H1 (cell line): ENCODE results near the gene UBE2E2. TPM values are rescaled to one million over a fixed set of nuclear protein-coding genes. Genes with fewer than 3 reads are reported as not detected.

ENCODE experiments used
- CTCF ChIA-PET: fragments of 300-600 bp; sonication (Branson Sonifier 250); formaldehyde crosslinking; loops from one replicate; lab custom pipeline; 2021; ENCODE audit not compliant: partially characterized antibody; lab: Charles Lee
- POLR2A ChIA-PET: fragments of 300-600 bp; sonication (Branson Sonifier 250); formaldehyde crosslinking; loops from one replicate; lab custom pipeline; 2021; ENCODE audit warnings: inconsistent platforms; ENCODE audit not compliant: partially characterized antibody; lab: Charles Lee
- DNase-seq, 2 experiments: peaks; one replicate each; pipeline versions ENCODE4 v3.0.0 to v3.0.0-alpha.2; 2010 to 2022; ENCODE audit warnings: low spot score in 2 of 2, low read depth in 1 of 2, mixed read lengths in 1 of 2
- FAIRE-seq: peaks from 2 replicates; lab custom pipeline; 2011; peaks lifted over from hg19 to GRCh38; lab: Jason Lieb, UNC
- H2AFZ ChIP-seq: 2 replicates; pipeline ENCODE4 v1.8.1; 2012; ENCODE audit warnings: low read length, inconsistent platforms
- H2AK5ac ChIP-seq: 2 replicates; pipeline ENCODE4 v1.6.1; 2013; ENCODE audit warnings: low read depth, low read length
- H2BK120ac ChIP-seq: replicated peaks from 2 replicates; pipeline ENCODE3; 2013; ENCODE audit warnings: low read depth, low read length, inconsistent platforms
- H2BK12ac ChIP-seq: 2 replicates; pipeline ENCODE4 v1.6.1; 2013; ENCODE audit warnings: low read depth, low read length
- H2BK15ac ChIP-seq: 2 replicates; pipeline ENCODE4 v1.6.1; 2013; ENCODE audit warnings: low read length
- H2BK20ac ChIP-seq: 2 replicates; pipeline ENCODE4 v1.6.1; 2013; ENCODE audit warnings: low read length
- H2BK5ac ChIP-seq: 2 replicates; pipeline ENCODE4 v1.6.1; 2013; ENCODE audit warnings: low read depth, low read length
- H3K14ac ChIP-seq: 2 replicates; pipeline ENCODE4 v1.6.1; 2013; ENCODE audit warnings: inconsistent platforms; ENCODE audit not compliant: insufficient read length
- H3K18ac ChIP-seq: 2 replicates; pipeline ENCODE4 v1.6.1; 2013; ENCODE audit warnings: low read length; ENCODE audit errors: extremely low read depth
- H3K23ac ChIP-seq: 2 replicates; pipeline ENCODE4 v1.6.1; 2013; ENCODE audit warnings: inconsistent platforms; ENCODE audit not compliant: insufficient read length
- H3K23me2 ChIP-seq: 2 replicates; pipeline ENCODE4 v1.6.1; 2013; ENCODE audit warnings: low read depth, low read length
- H3K27ac ChIP-seq: 2 replicates; pipeline ENCODE4 v1.6.1; 2011; ENCODE audit warnings: low read depth, low read length, inconsistent platforms
- H3K27me3 ChIP-seq, 4 experiments: replicated peaks in 1 of 4; 1 replicate in 1 of 4; 2 replicates in 3 of 4; pipeline versions ENCODE4 v1.6.1 to v1.8.1; 2011 to 2013; ENCODE audit warnings: low read length in 3 of 4, mild to moderate bottlenecking in 3 of 4, inconsistent platforms in 2 of 4, mixed read lengths in 2 of 4, moderate library complexity in 1 of 4; ENCODE audit not compliant: control insufficient read depth in 3 of 4, insufficient read depth in 3 of 4; ENCODE audit errors: extremely low read depth in 1 of 4
- H3K36me3 ChIP-seq, 4 experiments: 2 replicates each; pipeline versions ENCODE4 v1.6.1 to v1.8.1; 2011 to 2013; ENCODE audit warnings: mild to moderate bottlenecking in 4 of 4, low read length in 3 of 4, moderate library complexity in 2 of 4, control low read depth in 1 of 4, inconsistent platforms in 1 of 4; ENCODE audit not compliant: insufficient read depth in 4 of 4, control insufficient read depth in 2 of 4
- H3K4ac ChIP-seq: replicated peaks from 2 replicates; pipeline ENCODE3; 2013; ENCODE audit warnings: low read length, low read depth, mixed read lengths, inconsistent platforms; ENCODE audit not compliant: insufficient read length
- H3K4me1 ChIP-seq, 4 experiments: replicated peaks in 1 of 4; 1 replicate in 1 of 4; 2 replicates in 3 of 4; pipeline versions ENCODE4 v1.6.1 to v1.8.1; 2011 to 2013; ENCODE audit warnings: low read length in 3 of 4, inconsistent platforms in 2 of 4, mixed read lengths in 1 of 4; ENCODE audit not compliant: insufficient read depth in 4 of 4, control insufficient read depth in 3 of 4
- H3K4me2 ChIP-seq, 2 experiments: 2 replicates each; pipeline versions ENCODE4 v1.6.1 to v1.8.1; 2011 to 2013; ENCODE audit warnings: low read depth in 2 of 2, low read length in 2 of 2, control low read depth in 1 of 2, inconsistent platforms in 1 of 2, mild to moderate bottlenecking in 1 of 2; ENCODE audit not compliant: insufficient read depth in 1 of 2
- H3K4me3 ChIP-seq, 4 experiments: fragments of 200-600, 300-600 bp in 1 of 4; sonication (generic), shearing (Covaris generic), sonication (Bioruptor Twin) in 1 of 4; 2 replicates each; pipeline versions ENCODE4 v1.5.1 to v1.8.1; 2011 to 2016; ENCODE audit warnings: low read length in 4 of 4, low read depth in 3 of 4, control low read depth in 2 of 4, inconsistent platforms in 2 of 4, mild to moderate bottlenecking in 2 of 4, mixed read lengths in 1 of 4, moderate library complexity in 1 of 4; ENCODE audit not compliant: insufficient read depth in 2 of 4; ENCODE audit errors: extremely low read depth in 1 of 4
- H3K56ac ChIP-seq: replicated peaks from 2 replicates; pipeline ENCODE3; 2013; ENCODE audit warnings: low read depth, mild to moderate bottlenecking, mixed read lengths, low read length, inconsistent platforms; ENCODE audit not compliant: insufficient read length
- H3K79me1 ChIP-seq: 2 replicates; pipeline ENCODE4 v1.6.1; 2013; ENCODE audit warnings: low read depth, low read length, control low read depth
- H3K79me2 ChIP-seq, 2 experiments: 2 replicates each; pipeline versions ENCODE4 v1.6.1 to v1.8.1; 2012 to 2013; ENCODE audit warnings: low read length in 2 of 2, mild to moderate bottlenecking in 2 of 2, inconsistent platforms in 1 of 2; ENCODE audit not compliant: insufficient read depth in 2 of 2, control insufficient read depth in 1 of 2
- H3K9ac ChIP-seq, 4 experiments: replicated peaks in 1 of 4; 1 replicate in 1 of 4; 2 replicates in 3 of 4; pipeline versions ENCODE4 v1.6.1 to v1.8.1; 2011 to 2013; ENCODE audit warnings: low read depth in 3 of 4, low read length in 3 of 4, control low read depth in 2 of 4, mild to moderate bottlenecking in 2 of 4, moderate library complexity in 2 of 4, inconsistent platforms in 1 of 4; ENCODE audit errors: extremely low read depth in 1 of 4
- H3K9me3 ChIP-seq, 2 experiments: 2 replicates each; pipeline versions ENCODE4 v1.6.1 to v1.8.1; 2012 to 2013; ENCODE audit warnings: mild to moderate bottlenecking in 2 of 2, moderate library complexity in 2 of 2, control low read depth in 1 of 2, inconsistent platforms in 1 of 2, low read depth in 1 of 2, low read length in 1 of 2, mixed read lengths in 1 of 2; ENCODE audit not compliant: insufficient read depth in 2 of 2
- H4K20me1 ChIP-seq, 2 experiments: replicated peaks in 1 of 2; 2 replicates each; pipeline versions ENCODE3 to v1.8.1; 2011 to 2013; ENCODE audit warnings: inconsistent platforms in 2 of 2, low read length in 2 of 2, mild to moderate bottlenecking in 1 of 2; ENCODE audit not compliant: insufficient read depth in 2 of 2, control insufficient read depth in 1 of 2
- H4K5ac ChIP-seq: 2 replicates; pipeline ENCODE4 v1.6.1; 2013; ENCODE audit warnings: low read length, low read depth, mixed read lengths, inconsistent platforms; ENCODE audit not compliant: insufficient read length
- H4K8ac ChIP-seq: 2 replicates; pipeline ENCODE4 v1.8.0; 2013; ENCODE audit warnings: mild to moderate bottlenecking, moderate library complexity, low read length, inconsistent platforms; ENCODE audit not compliant: insufficient read depth; ENCODE audit errors: extremely low read depth
- H4K91ac ChIP-seq: replicated peaks from 2 replicates; pipeline ENCODE3; 2013; ENCODE audit warnings: low read length, mixed read lengths, inconsistent platforms; ENCODE audit not compliant: insufficient read length
- ASH2L ChIP-seq: fragments of 200-600, 300-600 bp; sonication (generic); IDR thresholded peaks from one replicate; pipeline ENCODE4 v1.7.1; 2017; ENCODE audit warnings: low read length
- JUN ChIP-seq: IDR thresholded peaks from 2 replicates; pipeline ENCODE4 v1.6.1; 2011; ENCODE audit warnings: low read depth, mild to moderate bottlenecking, improper control_type of control experiment, low read length
- KDM4A ChIP-seq: IDR thresholded peaks from one replicate; pipeline ENCODE4 v1.7.1; 2012; ENCODE audit warnings: low read depth, mild to moderate bottlenecking, moderate library complexity, low read length, inconsistent platforms; ENCODE audit not compliant: severe bottlenecking
- NANOG ChIP-seq: IDR thresholded peaks from 2 replicates; pipeline ENCODE4 v1.6.1; 2011; ENCODE audit warnings: low read length, low read depth, mild to moderate bottlenecking, inconsistent platforms; ENCODE audit not compliant: insufficient read depth, poor library complexity, severe bottlenecking
- SP1 ChIP-seq: IDR thresholded peaks from 2 replicates; pipeline ENCODE4 v1.6.1; 2011; ENCODE audit warnings: low read depth, low read length
- TCF12 ChIP-seq: IDR thresholded peaks from 2 replicates; pipeline ENCODE4 v1.6.1; 2011; ENCODE audit warnings: low read depth, mild to moderate bottlenecking, low read length
- TEAD4 ChIP-seq: IDR thresholded peaks from 2 replicates; pipeline ENCODE4 v1.6.1; 2012; ENCODE audit warnings: low read depth, low read length, inconsistent platforms, mixed read lengths
- YY1 ChIP-seq: IDR thresholded peaks from 2 replicates; pipeline ENCODE4 v1.6.1; 2011; ENCODE audit warnings: low read depth, mild to moderate bottlenecking, low read length
- WGBS, 2 experiments: shearing (Covaris generic) in 1 of 2; methylation state at CpG; one replicate each; pipeline versions ENCODE4 v1.1.6 to v1.1.7; 2013 to 2015; ENCODE audit warnings: low lambda C conversion rate in 2 of 2, mixed read lengths in 2 of 2, inconsistent platforms in 1 of 2, low coverage in 1 of 2, missing lambda C conversion rate in 1 of 2; ENCODE audit not compliant: insufficient replicate concordance in 2 of 2, insufficient coverage in 1 of 2, insufficient read length in 1 of 2; ENCODE audit errors: extremely low coverage in 1 of 2, missing lambda C conversion rate in 1 of 2; 5-methylcytosine and 5-hydroxymethylcytosine counted together
- polyA plus RNA-seq, 7 experiments: library from polyadenylated mRNA; depleted of rRNA in 3 of 7; stranded (reverse) in 5 of 7; unstranded in 2 of 7; fragments of >200 nt in 5 of 7; fragments of 200-250 nt in 2 of 7; gene quantifications; 1 replicate in 5 of 7; 2 replicates in 1 of 7; 4 replicates in 1 of 7; pipeline versions ENCODE4 v1.2.1 to v1.2.3, GENCODE V29; 2011 to 2013; ENCODE audit warnings: missing spikeins in 2 of 7, mixed read lengths in 2 of 7
- total RNA-seq: library from RNA; stranded (reverse); fragmentation: NEBNext Ultra II Directional; extraction: Animal tissue kit (Norgen Biotek cat#: 25700); gene quantifications from 2 replicates; pipeline ENCODE4 v1.2.1, GENCODE V29; 2021

Gene UBE2E2
- total and polyA plus RNA-seq, 2 of the 8 experiments (the other 6 are each of a cell fraction or from before 2014, with no cell fraction given) = 57.6 to 70.6 TPM

GRCh38 chr3:23484386-23484785 is 281.3 kb downstream of the UBE2E2 start:
- Histone ChIP-seq H2BK20ac (no peak overlapping the region), H3K23me2 (no peaks in the 10 kb centered on the region), H3K14ac (no peak overlapping the region), H4K8ac (no peak overlapping the region), H4K91ac (no peak overlapping the region), H3K4ac (no peak overlapping the region), H4K5ac (no peak overlapping the region), H2BK15ac (no peak overlapping the region), H3K36me3 (no peaks in the 10 kb centered on the region), H2BK120ac (no peak overlapping the region), H3K27me3 (no peaks in the 10 kb centered on the region), H3K9ac (no peak overlapping the region), H4K20me1 (no peaks in the 10 kb centered on the region), H2BK12ac (no peak overlapping the region), H3K79me2 (no peaks in the 10 kb centered on the region; a peak in 1 of 4 replicates), H3K79me1 (no peaks in the 10 kb centered on the region), H3K4me2 (no peak overlapping the region), H3K18ac (no peak overlapping the region), H2BK5ac (no peak overlapping the region), H3K23ac (no peak overlapping the region), H2AK5ac (no peak overlapping the region), H3K9me3 (no peaks in the 10 kb centered on the region; a peak in 1 of 4 replicates), H3K27ac (no peak overlapping the region), H3K4me1 (peaks cover 2 to 19% (median 6%) of the 10 kb centered on the region in 4 experiments; a peak in 5 of 7 replicates), H2AFZ (no peak overlapping the region), H3K4me3 (no peak overlapping the region), H3K56ac (no peak overlapping the region)
- 90% methylated on average over 4 of the region's 4 CpGs; no CpG with 5 or more reads in 1 of the 2 experiments for WGBS, 2 experiments
- TF ChIP-seq TEAD4 (no peak), NANOG (no peak), JUN (no peak), YY1 (no peak), SP1 (no peak), KDM4A (no peak), ASH2L (no peak), TCF12 (no peak)
- DNase-seq (no peak), FAIRE-seq (no peak)
- ChIA-PET POLR2A (no interaction called here), CTCF (no interaction called here)
